LNCAP (cell line): ENCODE measurements around the gene SPATA6L.
A peak's percentile ranks its signal among the peaks of the same experiment; 100 is the strongest.

ENCODE experiments used
- TF ChIP-seq, protein P1 (sequence below): fragments of 450-650 bp; IDR thresholded peaks from 2 replicates; pipeline ENCODE4 v1.5.1; 2017; ENCODE audit warnings: mild to moderate bottlenecking

The SPATA6L gene

GRCh38 chr9:4654084-4654483 is 12.2 kb downstream of the SPATA6L start:
- TF ChIP-seq, protein P1, sequence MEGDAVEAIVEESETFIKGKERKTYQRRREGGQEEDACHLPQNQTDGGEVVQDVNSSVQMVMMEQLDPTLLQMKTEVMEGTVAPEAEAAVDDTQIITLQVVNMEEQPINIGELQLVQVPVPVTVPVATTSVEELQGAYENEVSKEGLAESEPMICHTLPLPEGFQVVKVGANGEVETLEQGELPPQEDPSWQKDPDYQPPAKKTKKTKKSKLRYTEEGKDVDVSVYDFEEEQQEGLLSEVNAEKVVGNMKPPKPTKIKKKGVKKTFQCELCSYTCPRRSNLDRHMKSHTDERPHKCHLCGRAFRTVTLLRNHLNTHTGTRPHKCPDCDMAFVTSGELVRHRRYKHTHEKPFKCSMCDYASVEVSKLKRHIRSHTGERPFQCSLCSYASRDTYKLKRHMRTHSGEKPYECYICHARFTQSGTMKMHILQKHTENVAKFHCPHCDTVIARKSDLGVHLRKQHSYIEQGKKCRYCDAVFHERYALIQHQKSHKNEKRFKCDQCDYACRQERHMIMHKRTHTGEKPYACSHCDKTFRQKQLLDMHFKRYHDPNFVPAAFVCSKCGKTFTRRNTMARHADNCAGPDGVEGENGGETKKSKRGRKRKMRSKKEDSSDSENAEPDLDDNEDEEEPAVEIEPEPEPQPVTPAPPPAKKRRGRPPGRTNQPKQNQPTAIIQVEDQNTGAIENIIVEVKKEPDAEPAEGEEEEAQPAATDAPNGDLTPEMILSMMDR, result no peak

DNA sequence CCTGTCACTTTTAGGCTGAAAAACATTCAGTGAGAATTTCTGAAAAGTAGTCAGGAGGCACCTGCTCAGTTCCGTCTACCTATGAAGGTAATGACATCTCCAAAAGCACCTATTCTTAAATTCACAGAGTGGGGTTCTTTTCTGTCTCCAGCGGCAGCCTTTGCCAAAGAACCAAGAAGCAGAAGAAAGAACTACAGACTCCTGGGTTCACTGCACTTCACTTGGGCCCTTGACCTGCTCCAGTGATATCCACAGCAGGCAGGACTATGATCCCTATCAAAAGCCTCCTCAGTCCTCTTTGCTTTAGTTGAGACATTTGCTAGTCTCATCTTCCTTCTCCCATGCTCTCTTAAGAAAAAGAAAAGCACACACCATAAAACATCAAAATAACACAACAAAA is 23.9 kb downstream of the SPATA6L start:
- TF ChIP-seq, protein P1, result no peak

GRCh38 chr9:4640027-4640426 is 26.3 kb downstream of the SPATA6L start:
- TF ChIP-seq, protein P1, result peak; percentile 61

- TF ChIP-seq, protein P1, result no peak
Measured at GRCh38 chr9:4639420-4639819, 26.9 kb downstream of the SPATA6L start.

DNA sequence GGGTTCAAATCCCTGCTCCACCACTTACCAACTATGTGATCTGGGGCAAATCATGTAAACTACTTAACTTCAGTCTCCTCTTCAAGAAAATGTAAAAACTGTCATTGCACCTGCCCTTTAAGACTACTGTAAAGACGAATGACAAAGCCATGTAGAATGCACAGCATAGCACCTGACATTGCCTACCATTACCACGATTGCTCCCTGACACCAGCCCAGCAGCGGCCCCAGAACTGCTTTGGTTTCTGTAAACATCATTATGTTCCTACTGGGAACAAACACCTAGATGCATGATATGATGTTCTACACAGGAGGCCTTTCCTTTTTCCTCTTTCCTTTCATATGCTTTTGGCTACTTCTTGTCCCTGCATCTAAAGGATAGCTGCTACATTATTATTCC is 27.3 kb downstream of the SPATA6L start:
- TF ChIP-seq, protein P1, result no peak

GRCh38 chr9:4630836-4631235 is 35.4 kb downstream of the SPATA6L start:
- TF ChIP-seq, protein P1, result no peak

DNA sequence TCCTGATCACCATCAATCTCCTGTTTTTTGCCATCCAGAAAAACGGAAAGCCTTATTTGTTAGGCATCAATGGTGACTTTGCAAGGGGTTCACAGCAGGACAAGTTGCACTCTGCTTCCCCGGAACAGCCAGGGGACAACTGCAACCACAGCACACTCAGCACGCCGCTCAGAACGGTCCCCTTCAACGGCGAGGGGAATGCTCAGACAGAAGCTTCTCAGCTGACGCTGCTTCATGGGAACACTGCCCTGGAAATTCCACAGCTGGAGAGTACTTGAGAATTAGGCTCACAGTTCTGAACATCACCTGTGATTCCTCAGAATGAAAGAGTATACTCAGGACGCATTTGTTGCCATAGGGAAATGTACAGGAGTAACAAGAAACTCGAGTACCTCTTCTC is 44.3 kb downstream of the SPATA6L start:
- TF ChIP-seq, protein P1, result no peak

GRCh38 chr9:4620881-4621555 is 45.3 kb downstream of the SPATA6L start:
- TF ChIP-seq, protein P1, result no peak
